Heart right ventricle (tissue), 16 donors: ENCODE results near the gene DYNC1I1. TPM values are rescaled to one million over a fixed set of nuclear protein-coding genes. Genes with fewer than 3 reads are reported as not detected.

Experiments used
- ATAC-seq, 8 donors: fragments of 200-7000 bp; cut with Tn5 transposase; one replicate each; pipeline ENCODE4 v1.9.1; 2020; ENCODE audit warnings: mild to moderate bottlenecking in 8 of 8, moderate library complexity in 8 of 8, moderate number of reproducible peaks in 1 of 8
- DNase-seq, 2 donors: peaks; one replicate each; pipeline ENCODE4 v3.0.0-alpha.2; 2020
- H3K27ac ChIP-seq, 10 donors: fragments of 200-600 bp; sonication (generic) in 2 of 10; one replicate each; pipeline versions ENCODE4 v1.5.0 to v1.8.0; 2020 to 2022; ENCODE audit warnings: mild to moderate bottlenecking in 3 of 10
- H3K27me3 ChIP-seq, 7 donors: fragments of 200-600 bp; one replicate each; pipeline ENCODE4 v1.8.0; 2021 to 2022; ENCODE audit warnings: mild to moderate bottlenecking in 2 of 7
- H3K36me3 ChIP-seq, 9 donors: fragments of 200-600 bp; sonication (generic) in 1 of 9; one replicate each; pipeline versions ENCODE4 v1.5.0 to v1.8.0; 2020 to 2022; ENCODE audit warnings: mild to moderate bottlenecking in 2 of 9
- H3K4me1 ChIP-seq, 9 donors: fragments of 200-600 bp; sonication (generic) in 1 of 9; one replicate each; pipeline versions ENCODE4 v1.5.0 to v1.8.0; 2020 to 2022; ENCODE audit warnings: mild to moderate bottlenecking in 4 of 9
- H3K4me3 ChIP-seq, 10 donors: fragments of 200-600 bp; sonication (generic) in 2 of 10; one replicate each; pipeline versions ENCODE4 v1.5.0 to v1.8.0; 2020 to 2022; ENCODE audit warnings: mild to moderate bottlenecking in 7 of 10, moderate library complexity in 2 of 10
- H3K9me3 ChIP-seq, 11 donors: fragments of 200-600 bp in 10 of 11; sonication (generic) in 2 of 11; one replicate each; pipeline versions ENCODE4 v1.5.0 to v1.8.0; 2013 to 2022; ENCODE audit warnings: mild to moderate bottlenecking in 2 of 11, control low read depth in 1 of 11, moderate library complexity in 1 of 11
- WGBS, 2 donors: extraction: QIAGEN DNeasy Blood & Tissue Kit; methylation state at CpG; one replicate each; pipeline ENCODE4 v1.1.7; 2013; ENCODE audit warnings: inconsistent platforms in 1 of 2; 5-methylcytosine and 5-hydroxymethylcytosine counted together
- intact Hi-C, 10 donors: fragments of 100-400 bp; cut with DNase I; formaldehyde crosslinking; loops; one replicate each; pipeline versions ENCODE4 v1.11.1 to v1.14.2; 2022
- polyA plus RNA-seq, 2 donors: library from polyadenylated mRNA; stranded (reverse); fragments of 200-250 nt; gene quantifications; one replicate each; pipeline ENCODE4 v1.2.3, GENCODE V29; 2013
- total RNA-seq, 10 donors: library from RNA; stranded (reverse); fragmentation: NEBNext Ultra II Directional in 3 of 10; extraction: Animal tissue kit (Norgen Biotek cat#: 25700) in 3 of 10; gene quantifications; one replicate each; pipeline versions ENCODE4 v1.2.1 to v1.2.4, GENCODE V29; 2021 to 2023
- TF ChIP-seq, protein P1 (sequence below), 9 donors: fragments of 200-600 bp; sonication (generic) in 2 of 9; IDR thresholded peaks; one replicate each; pipeline versions ENCODE4 v1.5.0 to v1.8.0; 2021 to 2022; ENCODE audit warnings: antibody characterized with exemption in 9 of 9, mild to moderate bottlenecking in 5 of 9, moderate library complexity in 1 of 9
- donor health status: Arrhythmogenic right ventricular cardiomyopathy.
- donor health status: ischemic (EF 13 %, LVEDD 7.1; RV severe dilation, severe dysfunction).
- donor health status: healthy with polysubstance abuse.
- donor health status: DM: no; HTN: yes; CAD: no.
- donor health status: DM: no; HTN: no; CAD: no.
- donor health status: ischemic (EF 25% LVEDD 6.9; RV normal size, moderate dysfunction).
- donor health status: ischemic (EF 25% LVEDD 5.7; RV mildly dilated, moderate dysfunction).
- donor health status: healthy.
- donor health status: DM: yes; HTN: yes; CAD: no.
- donor health status: Ischemic cardiomyopathy.
- donor health status: ischemic (EF 35%, LVEDD 5.7; RV mildly dilated, moderate dysfunction).
- donor health status: nonischemic (EF 11% LVEDD 7.7; RV severe dilation, severe dysfunction).
- donor health status: DM: yes; HTN: yes; CAD: no.
- donor health status: PGD.
- donor health status: ischemic (EF 29% LVEDD 5.4; RV normal size, mild dysfunction).
- donor health status: nonischemic (EF 23%, LVEDD 6.1; RV moderate dilation, normal function).

Gene DYNC1I1
- total and polyA plus RNA-seq, 12 donors = 6.4 to 43.4 (median 35.6) TPM

DNA sequence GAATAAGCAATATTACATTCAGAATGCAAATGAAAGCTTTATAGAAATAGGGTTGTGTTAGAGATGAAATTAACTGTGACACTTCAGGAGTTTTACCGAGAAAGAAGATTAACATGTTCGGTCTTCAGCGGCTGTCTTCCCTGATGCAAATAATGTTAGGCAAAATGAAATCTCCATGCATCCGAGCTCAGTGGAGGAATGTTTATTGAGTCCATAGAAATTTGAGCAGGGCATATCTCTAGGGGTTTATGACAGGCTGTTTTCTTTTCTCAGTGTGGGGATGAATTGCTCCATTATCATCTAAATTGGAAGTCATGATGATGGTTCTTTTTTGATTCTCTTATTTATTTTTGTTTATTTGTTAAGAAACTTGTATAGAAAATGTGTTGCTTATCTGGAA, 31.7 kb downstream of the DYNC1I1 start:
- TF ChIP-seq, protein P1, sequence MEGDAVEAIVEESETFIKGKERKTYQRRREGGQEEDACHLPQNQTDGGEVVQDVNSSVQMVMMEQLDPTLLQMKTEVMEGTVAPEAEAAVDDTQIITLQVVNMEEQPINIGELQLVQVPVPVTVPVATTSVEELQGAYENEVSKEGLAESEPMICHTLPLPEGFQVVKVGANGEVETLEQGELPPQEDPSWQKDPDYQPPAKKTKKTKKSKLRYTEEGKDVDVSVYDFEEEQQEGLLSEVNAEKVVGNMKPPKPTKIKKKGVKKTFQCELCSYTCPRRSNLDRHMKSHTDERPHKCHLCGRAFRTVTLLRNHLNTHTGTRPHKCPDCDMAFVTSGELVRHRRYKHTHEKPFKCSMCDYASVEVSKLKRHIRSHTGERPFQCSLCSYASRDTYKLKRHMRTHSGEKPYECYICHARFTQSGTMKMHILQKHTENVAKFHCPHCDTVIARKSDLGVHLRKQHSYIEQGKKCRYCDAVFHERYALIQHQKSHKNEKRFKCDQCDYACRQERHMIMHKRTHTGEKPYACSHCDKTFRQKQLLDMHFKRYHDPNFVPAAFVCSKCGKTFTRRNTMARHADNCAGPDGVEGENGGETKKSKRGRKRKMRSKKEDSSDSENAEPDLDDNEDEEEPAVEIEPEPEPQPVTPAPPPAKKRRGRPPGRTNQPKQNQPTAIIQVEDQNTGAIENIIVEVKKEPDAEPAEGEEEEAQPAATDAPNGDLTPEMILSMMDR (IDR thresholded peaks at IDR 0.05) = no peak
- Histone ChIP-seq H3K4me1 (no peaks in the 10 kb centered on the region), H3K36me3 (peaks cover 0 to 23% (median 0%) of the 10 kb centered on the region in 9 donors), H3K27ac (no peak overlapping the region), H3K27me3 (no peaks in the 10 kb centered on the region), H3K9me3 (no peaks in the 10 kb centered on the region), H3K4me3 (no peak overlapping the region)
- intact Hi-C loops = no loop called here
- DNase-seq = no peak
- ATAC-seq = no peak
- 74 to 81% methylated on average over 4 of the region's 4 CpGs for WGBS, 2 donors

DNA sequence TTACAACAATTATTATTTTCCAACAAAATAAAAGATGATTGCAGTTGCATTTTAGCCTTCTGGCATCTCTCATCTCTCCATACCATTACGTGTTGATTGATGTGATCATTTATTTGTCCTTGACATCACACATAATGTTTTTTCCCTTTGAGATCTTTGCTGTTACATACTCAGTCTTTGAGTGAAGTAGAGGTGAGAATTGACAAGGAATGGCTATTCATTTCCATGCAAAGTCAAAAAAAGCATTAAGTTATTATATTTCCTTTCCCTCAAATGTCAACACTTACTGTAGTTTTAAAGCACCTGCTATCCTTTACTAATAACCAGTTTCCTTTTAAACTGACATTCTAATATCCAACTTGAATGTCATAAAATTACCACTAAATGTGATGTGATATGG, 33.6 kb downstream of the DYNC1I1 start:
- Histone ChIP-seq H3K4me3 (no peak overlapping the region), H3K27ac (no peak overlapping the region), H3K36me3 (peaks cover 0 to 31% (median 0%) of the 10 kb centered on the region in 9 donors), H3K27me3 (no peaks in the 10 kb centered on the region), H3K4me1 (no peaks in the 10 kb centered on the region), H3K9me3 (no peaks in the 10 kb centered on the region)
- DNase-seq = no peak
- TF ChIP-seq, protein P1 (IDR thresholded peaks at IDR 0.05) = no peak
- WGBS, 2 donors = 84 to 87% methylated on average over 1 of the region's 1 CpG
- intact Hi-C loops = no loop called here
- no peak for ATAC-seq

GRCh38 chr7:95808396-95808795, 36.0 kb downstream of the DYNC1I1 start:
- ATAC-seq = no peak
- Histone ChIP-seq H3K4me1 (peaks cover 0 to 9% (median 0%) of the 10 kb centered on the region in 9 donors), H3K9me3 (no peaks in the 10 kb centered on the region), H3K4me3 (no peak overlapping the region), H3K27me3 (no peaks in the 10 kb centered on the region), H3K36me3 (peaks cover 0 to 33% (median 0%) of the 10 kb centered on the region in 9 donors), H3K27ac (no peak overlapping the region)
- intact Hi-C loops = no loop called here
- TF ChIP-seq, protein P1 (IDR thresholded peaks at IDR 0.05) = no peak
- 61 to 71% methylated on average over 2 of the region's 2 CpGs for WGBS, 2 donors
- DNase-seq = no peak

- intact Hi-C loops = no loop called here
- peaks cover 0 to 9% (median 0%) of the 10 kb centered on the region in 9 donors for H3K4me1 ChIP-seq
- H3K27ac ChIP-seq = no peak overlapping the region
- TF ChIP-seq, protein P1 (IDR thresholded peaks at IDR 0.05) = no peak
- DNase-seq (no peak), ATAC-seq (no peak)
- peaks cover 0 to 11% (median 0%) of the 10 kb centered on the region in 9 donors for H3K36me3 ChIP-seq
- H3K9me3 ChIP-seq = no peaks in the 10 kb centered on the region
- WGBS, 2 donors = 63 to 76% methylated on average over 5 of the region's 5 CpGs
- no peak overlapping the region for H3K4me3 ChIP-seq
- no peaks in the 10 kb centered on the region for H3K27me3 ChIP-seq
Measured at GRCh38 chr7:95811846-95812445, 39.6 kb downstream of the DYNC1I1 start.
